CD1c-positive myeloid dendritic cell (primary cell): Measurements from ENCODE around the gene MCOLN1.

Experiments
- DNase-seq: peaks from one replicate; pipeline ENCODE4 v3.0.0-alpha.2; 2016; ENCODE audit errors: extremely low spot score

Gene MCOLN1

GRCh38 chr19:7542556-7543348 lies 20.3 kb downstream of the MCOLN1 start:
- DNase-seq, result no peak

GRCh38 chr19:7544626-7545025 lies 22.2 kb downstream of the MCOLN1 start:
- peak; percentile 91 for DNase-seq

- DNase-seq, result peak; percentile 63
Measured at GRCh38 chr19:7545300-7545699, 22.9 kb downstream of the MCOLN1 start.

GRCh38 chr19:7545904-7546303 lies 23.5 kb downstream of the MCOLN1 start:
- peak; percentile 88 for DNase-seq

- DNase-seq, result no peak
Measured at GRCh38 chr19:7547159-7547558, 24.7 kb downstream of the MCOLN1 start.

DNA sequence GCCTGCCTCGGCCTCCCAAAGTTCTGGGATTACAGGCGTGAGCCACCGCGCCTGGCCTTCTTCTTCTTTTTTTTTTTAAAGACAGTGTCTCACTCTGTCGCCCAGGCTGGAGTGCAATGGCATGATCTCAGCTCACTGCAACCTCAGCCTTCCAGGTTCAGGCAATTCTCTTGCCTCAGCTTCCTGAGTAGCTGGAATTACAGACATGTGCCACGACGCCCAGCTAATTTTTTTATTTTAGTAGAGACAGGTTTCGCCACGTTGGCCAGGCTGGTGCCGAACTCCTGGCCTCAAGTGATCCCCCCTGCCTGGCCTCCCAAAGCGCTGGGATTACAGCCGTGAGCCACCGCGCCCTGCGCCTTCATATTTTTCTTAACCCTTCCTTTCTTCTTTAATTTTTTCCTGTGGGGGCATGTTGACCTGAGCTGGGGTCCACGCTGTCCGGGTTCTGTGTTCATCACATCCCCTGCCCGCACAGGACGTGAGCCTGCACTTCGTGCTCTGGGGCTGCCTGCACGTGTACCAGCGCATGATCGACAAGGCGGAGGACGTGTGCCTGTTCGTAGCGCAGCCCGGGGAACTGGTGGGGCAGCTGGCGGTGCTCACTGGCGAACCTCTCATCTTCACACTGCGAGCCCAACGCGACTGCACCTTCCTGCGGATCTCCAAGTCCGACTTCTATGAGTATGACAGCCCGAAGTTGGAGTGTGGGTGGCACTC lies 27.2 kb downstream of the MCOLN1 start:
- DNase-seq, result no peak

DNA sequence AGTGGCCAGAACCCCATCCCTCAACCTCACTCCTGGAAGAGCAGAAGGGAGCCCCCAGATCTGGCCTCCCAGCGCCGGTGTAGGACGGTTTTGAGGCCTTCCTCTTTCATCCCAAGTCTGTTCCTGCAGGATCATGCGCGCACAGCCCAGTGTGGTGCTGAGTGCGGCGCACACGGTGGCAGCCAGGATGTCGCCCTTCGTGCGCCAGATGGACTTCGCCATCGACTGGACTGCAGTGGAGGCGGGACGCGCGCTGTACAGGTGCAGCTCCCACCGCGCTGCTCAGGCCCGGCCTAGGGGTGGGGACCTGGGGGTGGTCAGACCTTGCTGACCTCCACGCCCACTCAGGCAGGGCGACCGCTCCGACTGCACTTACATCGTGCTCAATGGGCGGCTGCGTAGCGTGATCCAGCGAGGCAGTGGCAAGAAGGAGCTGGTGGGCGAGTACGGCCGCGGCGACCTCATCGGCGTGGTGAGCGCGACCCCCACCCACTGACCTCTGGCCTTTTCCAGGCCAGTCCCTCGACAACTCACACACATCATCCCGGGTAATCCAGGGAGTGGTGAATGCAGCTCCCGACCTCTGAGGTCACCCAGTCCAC lies 27.8 kb downstream of the MCOLN1 start:
- DNase-seq, result no peak

GRCh38 chr19:7550987-7551761 lies 28.8 kb downstream of the MCOLN1 start:
- no peak for DNase-seq

- DNase-seq, result no peak
Measured at GRCh38 chr19:7552781-7553180, 30.4 kb downstream of the MCOLN1 start.

GRCh38 chr19:7554565-7554964 lies 32.1 kb downstream of the MCOLN1 start:
- no peak for DNase-seq

GRCh38 chr19:7554990-7555864 lies 32.8 kb downstream of the MCOLN1 start:
- DNase-seq, result no peak

GRCh38 chr19:7556696-7557315 lies 34.4 kb downstream of the MCOLN1 start:
- no peak for DNase-seq

DNA sequence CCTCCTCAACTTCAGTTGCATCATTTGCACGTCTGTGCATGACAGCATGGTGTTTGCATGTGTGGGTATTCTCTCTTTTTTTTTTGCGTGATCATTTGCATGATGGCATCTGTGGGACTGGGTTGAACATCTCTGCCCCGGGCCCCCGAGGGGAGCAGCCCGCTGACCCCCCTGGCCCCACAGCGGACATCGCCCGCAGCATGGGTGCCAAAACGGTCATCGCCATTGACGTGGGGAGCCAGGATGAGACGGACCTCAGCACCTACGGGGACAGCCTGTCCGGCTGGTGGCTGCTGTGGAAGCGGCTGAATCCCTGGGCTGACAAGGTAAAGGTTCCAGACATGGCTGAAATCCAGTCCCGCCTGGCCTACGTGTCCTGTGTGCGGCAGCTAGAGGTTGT lies 36.2 kb downstream of the MCOLN1 start:
- no peak for DNase-seq

DNA sequence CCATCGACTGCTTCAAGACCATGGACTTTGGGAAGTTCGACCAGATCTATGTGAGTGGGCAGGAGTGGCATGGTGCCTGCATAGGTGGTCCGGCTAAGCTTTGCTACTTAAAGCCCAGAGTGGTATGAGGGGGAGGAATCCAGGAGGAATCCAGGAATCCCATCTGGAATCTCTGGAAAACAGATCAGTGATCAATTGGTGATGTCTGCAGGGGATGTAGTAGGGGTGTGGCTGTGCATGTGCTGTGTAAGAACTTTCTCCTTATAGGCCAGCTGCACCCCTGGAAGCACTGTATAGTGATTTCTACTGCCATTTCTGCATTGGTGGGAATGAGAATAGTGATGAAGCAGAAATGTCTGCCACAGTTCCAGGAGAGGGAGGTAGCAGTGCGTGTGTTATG lies 36.7 kb downstream of the MCOLN1 start:
- DNase-seq, result no peak

DNA sequence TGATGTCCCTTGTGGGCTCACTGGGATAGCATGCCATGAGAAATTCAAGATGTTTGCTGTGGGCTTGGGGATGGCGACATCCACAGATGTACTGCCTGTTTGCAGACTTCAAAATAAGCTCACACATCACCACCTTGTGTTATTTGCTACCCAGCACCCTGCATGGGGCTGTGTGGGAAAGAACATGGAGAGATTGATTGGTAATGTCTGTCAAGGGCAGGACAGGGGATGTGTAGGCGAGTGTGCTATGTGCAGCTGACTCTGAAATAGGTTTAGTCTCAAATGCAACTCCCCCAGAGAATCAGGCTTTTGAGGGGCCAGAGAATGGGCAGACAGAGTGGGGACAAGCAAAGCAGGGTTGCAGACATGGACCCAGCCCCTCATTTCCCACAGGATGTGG lies 37.8 kb downstream of the MCOLN1 start:
- DNase-seq, result no peak

- DNase-seq, result no peak
Measured at GRCh38 chr19:7561325-7561724, 38.9 kb downstream of the MCOLN1 start.

DNA sequence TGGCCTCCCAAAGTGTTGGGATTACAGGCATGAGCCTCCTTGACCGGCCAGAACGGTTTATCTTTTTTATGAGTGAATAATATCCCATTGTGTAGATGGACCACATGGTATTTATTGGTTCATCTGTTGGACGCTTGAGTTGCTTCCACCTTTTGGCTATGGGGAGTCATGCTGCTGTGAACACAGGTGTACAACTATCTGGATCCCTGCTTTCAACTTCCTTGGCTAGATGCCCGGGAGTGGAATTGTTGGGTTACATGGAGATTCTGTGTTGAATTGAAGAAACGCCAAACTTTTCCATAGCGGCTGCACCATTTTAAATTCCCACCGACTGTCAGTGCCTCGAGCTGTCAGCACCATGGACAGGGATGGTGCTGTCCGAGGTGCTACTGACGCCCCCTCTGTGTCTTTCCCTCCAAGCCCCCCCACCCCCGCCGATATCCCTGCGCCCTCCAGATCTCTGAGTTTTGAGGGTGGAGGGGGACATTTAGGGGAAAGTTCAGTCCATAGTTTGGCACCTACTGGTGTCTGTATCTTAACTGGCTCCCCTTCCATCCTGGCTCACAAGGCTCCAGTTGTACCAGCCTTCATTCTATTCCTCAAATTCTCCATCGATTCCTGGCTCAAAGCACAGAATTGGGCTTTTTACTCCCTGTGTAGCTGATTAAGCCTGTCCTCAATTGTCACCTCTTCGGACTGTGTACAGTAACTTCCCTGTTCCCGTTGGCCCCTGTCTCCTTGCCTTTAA lies 40.4 kb downstream of the MCOLN1 start:
- no peak for DNase-seq

- DNase-seq, result no peak
Measured at GRCh38 chr19:7564866-7565265, 42.4 kb downstream of the MCOLN1 start.

GRCh38 chr19:7565332-7565731 lies 42.9 kb downstream of the MCOLN1 start:
- DNase-seq, result no peak

GRCh38 chr19:7570761-7571160 lies 48.3 kb downstream of the MCOLN1 start:
- no peak for DNase-seq
